H1 (cell line): Measurements from ENCODE around the gene RASSF10. TPM values are rescaled to one million over a fixed set of nuclear protein-coding genes. Genes with fewer than 3 reads are reported as not detected.

Experiments used
- CTCF ChIA-PET: fragments of 300-600 bp; sonication (Branson Sonifier 250); formaldehyde crosslinking; loops from one replicate; lab custom pipeline; 2021; ENCODE audit not compliant: partially characterized antibody; lab: Charles Lee
- POLR2A ChIA-PET: fragments of 300-600 bp; sonication (Branson Sonifier 250); formaldehyde crosslinking; loops from one replicate; lab custom pipeline; 2021; ENCODE audit warnings: inconsistent platforms; ENCODE audit not compliant: partially characterized antibody; lab: Charles Lee
- DNase-seq, 2 experiments: peaks; one replicate each; pipeline versions ENCODE4 v3.0.0 to v3.0.0-alpha.2; 2010 to 2022; ENCODE audit warnings: low spot score in 2 of 2, low read depth in 1 of 2, mixed read lengths in 1 of 2
- FAIRE-seq: peaks from 2 replicates; lab custom pipeline; 2011; peaks lifted over from hg19 to GRCh38; lab: Jason Lieb, UNC
- H2AFZ ChIP-seq: 2 replicates; pipeline ENCODE4 v1.8.1; 2012; ENCODE audit warnings: low read length, inconsistent platforms
- H2AK5ac ChIP-seq: 2 replicates; pipeline ENCODE4 v1.6.1; 2013; ENCODE audit warnings: low read depth, low read length
- H2BK120ac ChIP-seq: replicated peaks from 2 replicates; pipeline ENCODE3; 2013; ENCODE audit warnings: low read depth, low read length, inconsistent platforms
- H2BK12ac ChIP-seq: 2 replicates; pipeline ENCODE4 v1.6.1; 2013; ENCODE audit warnings: low read depth, low read length
- H2BK15ac ChIP-seq: 2 replicates; pipeline ENCODE4 v1.6.1; 2013; ENCODE audit warnings: low read length
- H2BK20ac ChIP-seq: 2 replicates; pipeline ENCODE4 v1.6.1; 2013; ENCODE audit warnings: low read length
- H2BK5ac ChIP-seq: 2 replicates; pipeline ENCODE4 v1.6.1; 2013; ENCODE audit warnings: low read depth, low read length
- H3K14ac ChIP-seq: 2 replicates; pipeline ENCODE4 v1.6.1; 2013; ENCODE audit warnings: inconsistent platforms; ENCODE audit not compliant: insufficient read length
- H3K18ac ChIP-seq: 2 replicates; pipeline ENCODE4 v1.6.1; 2013; ENCODE audit warnings: low read length; ENCODE audit errors: extremely low read depth
- H3K23ac ChIP-seq: 2 replicates; pipeline ENCODE4 v1.6.1; 2013; ENCODE audit warnings: inconsistent platforms; ENCODE audit not compliant: insufficient read length
- H3K23me2 ChIP-seq: 2 replicates; pipeline ENCODE4 v1.6.1; 2013; ENCODE audit warnings: low read depth, low read length
- H3K27ac ChIP-seq: 2 replicates; pipeline ENCODE4 v1.6.1; 2011; ENCODE audit warnings: low read depth, low read length, inconsistent platforms
- H3K27me3 ChIP-seq, 4 experiments: replicated peaks in 1 of 4; 1 replicate in 1 of 4; 2 replicates in 3 of 4; pipeline versions ENCODE4 v1.6.1 to v1.8.1; 2011 to 2013; ENCODE audit warnings: low read length in 3 of 4, mild to moderate bottlenecking in 3 of 4, inconsistent platforms in 2 of 4, mixed read lengths in 2 of 4, moderate library complexity in 1 of 4; ENCODE audit not compliant: control insufficient read depth in 3 of 4, insufficient read depth in 3 of 4; ENCODE audit errors: extremely low read depth in 1 of 4
- H3K36me3 ChIP-seq, 4 experiments: 2 replicates each; pipeline versions ENCODE4 v1.6.1 to v1.8.1; 2011 to 2013; ENCODE audit warnings: mild to moderate bottlenecking in 4 of 4, low read length in 3 of 4, moderate library complexity in 2 of 4, control low read depth in 1 of 4, inconsistent platforms in 1 of 4; ENCODE audit not compliant: insufficient read depth in 4 of 4, control insufficient read depth in 2 of 4
- H3K4ac ChIP-seq: replicated peaks from 2 replicates; pipeline ENCODE3; 2013; ENCODE audit warnings: low read length, low read depth, mixed read lengths, inconsistent platforms; ENCODE audit not compliant: insufficient read length
- H3K4me1 ChIP-seq, 4 experiments: replicated peaks in 1 of 4; 1 replicate in 1 of 4; 2 replicates in 3 of 4; pipeline versions ENCODE4 v1.6.1 to v1.8.1; 2011 to 2013; ENCODE audit warnings: low read length in 3 of 4, inconsistent platforms in 2 of 4, mixed read lengths in 1 of 4; ENCODE audit not compliant: insufficient read depth in 4 of 4, control insufficient read depth in 3 of 4
- H3K4me2 ChIP-seq, 2 experiments: 2 replicates each; pipeline versions ENCODE4 v1.6.1 to v1.8.1; 2011 to 2013; ENCODE audit warnings: low read depth in 2 of 2, low read length in 2 of 2, control low read depth in 1 of 2, inconsistent platforms in 1 of 2, mild to moderate bottlenecking in 1 of 2; ENCODE audit not compliant: insufficient read depth in 1 of 2
- H3K4me3 ChIP-seq, 4 experiments: fragments of 200-600, 300-600 bp in 1 of 4; sonication (generic), shearing (Covaris generic), sonication (Bioruptor Twin) in 1 of 4; 2 replicates each; pipeline versions ENCODE4 v1.5.1 to v1.8.1; 2011 to 2016; ENCODE audit warnings: low read length in 4 of 4, low read depth in 3 of 4, control low read depth in 2 of 4, inconsistent platforms in 2 of 4, mild to moderate bottlenecking in 2 of 4, mixed read lengths in 1 of 4, moderate library complexity in 1 of 4; ENCODE audit not compliant: insufficient read depth in 2 of 4; ENCODE audit errors: extremely low read depth in 1 of 4
- H3K56ac ChIP-seq: replicated peaks from 2 replicates; pipeline ENCODE3; 2013; ENCODE audit warnings: low read depth, mild to moderate bottlenecking, mixed read lengths, low read length, inconsistent platforms; ENCODE audit not compliant: insufficient read length
- H3K79me1 ChIP-seq: 2 replicates; pipeline ENCODE4 v1.6.1; 2013; ENCODE audit warnings: low read depth, low read length, control low read depth
- H3K79me2 ChIP-seq, 2 experiments: 2 replicates each; pipeline versions ENCODE4 v1.6.1 to v1.8.1; 2012 to 2013; ENCODE audit warnings: low read length in 2 of 2, mild to moderate bottlenecking in 2 of 2, inconsistent platforms in 1 of 2; ENCODE audit not compliant: insufficient read depth in 2 of 2, control insufficient read depth in 1 of 2
- H3K9ac ChIP-seq, 4 experiments: replicated peaks in 1 of 4; 1 replicate in 1 of 4; 2 replicates in 3 of 4; pipeline versions ENCODE4 v1.6.1 to v1.8.1; 2011 to 2013; ENCODE audit warnings: low read depth in 3 of 4, low read length in 3 of 4, control low read depth in 2 of 4, mild to moderate bottlenecking in 2 of 4, moderate library complexity in 2 of 4, inconsistent platforms in 1 of 4; ENCODE audit errors: extremely low read depth in 1 of 4
- H3K9me3 ChIP-seq, 2 experiments: 2 replicates each; pipeline versions ENCODE4 v1.6.1 to v1.8.1; 2012 to 2013; ENCODE audit warnings: mild to moderate bottlenecking in 2 of 2, moderate library complexity in 2 of 2, control low read depth in 1 of 2, inconsistent platforms in 1 of 2, low read depth in 1 of 2, low read length in 1 of 2, mixed read lengths in 1 of 2; ENCODE audit not compliant: insufficient read depth in 2 of 2
- H4K20me1 ChIP-seq, 2 experiments: replicated peaks in 1 of 2; 2 replicates each; pipeline versions ENCODE3 to v1.8.1; 2011 to 2013; ENCODE audit warnings: inconsistent platforms in 2 of 2, low read length in 2 of 2, mild to moderate bottlenecking in 1 of 2; ENCODE audit not compliant: insufficient read depth in 2 of 2, control insufficient read depth in 1 of 2
- H4K5ac ChIP-seq: 2 replicates; pipeline ENCODE4 v1.6.1; 2013; ENCODE audit warnings: low read length, low read depth, mixed read lengths, inconsistent platforms; ENCODE audit not compliant: insufficient read length
- H4K8ac ChIP-seq: 2 replicates; pipeline ENCODE4 v1.8.0; 2013; ENCODE audit warnings: mild to moderate bottlenecking, moderate library complexity, low read length, inconsistent platforms; ENCODE audit not compliant: insufficient read depth; ENCODE audit errors: extremely low read depth
- H4K91ac ChIP-seq: replicated peaks from 2 replicates; pipeline ENCODE3; 2013; ENCODE audit warnings: low read length, mixed read lengths, inconsistent platforms; ENCODE audit not compliant: insufficient read length
- BACH1 ChIP-seq: IDR thresholded peaks from 2 replicates; pipeline ENCODE4 v1.6.1; 2012; ENCODE audit warnings: low read length, improper control_type of control experiment
- CBX5 ChIP-seq: fragments of 300-800, 300-1000 bp; sonication (generic); IDR thresholded peaks from 2 replicates; pipeline ENCODE4 v1.7.1; 2016; ENCODE audit warnings: antibody characterized with exemption, low read length, low read depth
- EGR1 ChIP-seq: IDR thresholded peaks from 2 replicates; pipeline ENCODE4 v1.6.1; 2011; ENCODE audit warnings: low read depth, low read length, borderline replicate concordance
- EZH2 ChIP-seq: fragments of 200-600 bp; sonication (generic); IDR thresholded peaks from 2 replicates; pipeline ENCODE4 v1.7.1; 2012; ENCODE audit warnings: low read depth, mild to moderate bottlenecking, moderate library complexity, low read length, inconsistent platforms; ENCODE audit not compliant: severe bottlenecking
- FOSL1 ChIP-seq: IDR thresholded peaks from 2 replicates; pipeline ENCODE4 v1.6.1; 2011; ENCODE audit warnings: mild to moderate bottlenecking, low read depth, low read length, moderate library complexity; ENCODE audit not compliant: insufficient read depth
- HDAC6 ChIP-seq: IDR thresholded peaks from one replicate; pipeline ENCODE4 v1.7.1; 2012; ENCODE audit warnings: low read depth, mild to moderate bottlenecking, inconsistent platforms, low read length, moderate library complexity
- KDM4A ChIP-seq: IDR thresholded peaks from one replicate; pipeline ENCODE4 v1.7.1; 2012; ENCODE audit warnings: low read depth, mild to moderate bottlenecking, moderate library complexity, low read length, inconsistent platforms; ENCODE audit not compliant: severe bottlenecking
- NANOG ChIP-seq: IDR thresholded peaks from 2 replicates; pipeline ENCODE4 v1.6.1; 2011; ENCODE audit warnings: low read length, low read depth, mild to moderate bottlenecking, inconsistent platforms; ENCODE audit not compliant: insufficient read depth, poor library complexity, severe bottlenecking
- POLR2AphosphoS5 ChIP-seq: IDR thresholded peaks from 2 replicates; pipeline ENCODE4 v1.6.1; 2011; ENCODE audit warnings: low read depth, low read length
- RFX5 ChIP-seq: IDR thresholded peaks from 2 replicates; pipeline ENCODE4 v1.6.1; 2011; ENCODE audit warnings: low read depth, low read length, improper control_type of control experiment, borderline replicate concordance
- RXRA ChIP-seq: IDR thresholded peaks from 2 replicates; pipeline ENCODE4 v1.6.1; 2011; ENCODE audit warnings: low read depth, mild to moderate bottlenecking, low read length, moderate library complexity; ENCODE audit not compliant: insufficient read depth
- SUZ12 ChIP-seq: fragments of 200-600 bp; sonication (generic); IDR thresholded peaks from 2 replicates; pipeline ENCODE4 v1.6.1; 2012; ENCODE audit warnings: mild to moderate bottlenecking, inconsistent platforms, low read length, moderate library complexity, mixed read lengths
- TAF1 ChIP-seq: IDR thresholded peaks from 2 replicates; pipeline ENCODE4 v1.6.1; 2011; ENCODE audit warnings: mild to moderate bottlenecking, low read depth, low read length
- TEAD4 ChIP-seq: IDR thresholded peaks from 2 replicates; pipeline ENCODE4 v1.6.1; 2012; ENCODE audit warnings: low read depth, low read length, inconsistent platforms, mixed read lengths
- YY1 ChIP-seq: IDR thresholded peaks from 2 replicates; pipeline ENCODE4 v1.6.1; 2011; ENCODE audit warnings: low read depth, mild to moderate bottlenecking, low read length
- WGBS, 2 experiments: shearing (Covaris generic) in 1 of 2; methylation state at CpG; one replicate each; pipeline versions ENCODE4 v1.1.6 to v1.1.7; 2013 to 2015; ENCODE audit warnings: low lambda C conversion rate in 2 of 2, mixed read lengths in 2 of 2, inconsistent platforms in 1 of 2, low coverage in 1 of 2, missing lambda C conversion rate in 1 of 2; ENCODE audit not compliant: insufficient replicate concordance in 2 of 2, insufficient coverage in 1 of 2, insufficient read length in 1 of 2; ENCODE audit errors: extremely low coverage in 1 of 2, missing lambda C conversion rate in 1 of 2; 5-methylcytosine and 5-hydroxymethylcytosine counted together
- polyA plus RNA-seq, 7 experiments: library from polyadenylated mRNA; depleted of rRNA in 3 of 7; stranded (reverse) in 5 of 7; unstranded in 2 of 7; fragments of >200 nt in 5 of 7; fragments of 200-250 nt in 2 of 7; gene quantifications; 1 replicate in 5 of 7; 2 replicates in 1 of 7; 4 replicates in 1 of 7; pipeline versions ENCODE4 v1.2.1 to v1.2.3, GENCODE V29; 2011 to 2013; ENCODE audit warnings: missing spikeins in 2 of 7, mixed read lengths in 2 of 7
- total RNA-seq: library from RNA; stranded (reverse); fragmentation: NEBNext Ultra II Directional; extraction: Animal tissue kit (Norgen Biotek cat#: 25700); gene quantifications from 2 replicates; pipeline ENCODE4 v1.2.1, GENCODE V29; 2021

Gene RASSF10
- total and polyA plus RNA-seq, 2 of the 8 experiments (the other 6 are each of a cell fraction or from before 2014, with no cell fraction given): 0.51 to 1.8 TPM

GRCh38 chr11:13038366-13038765, 29.2 kb downstream of the RASSF10 start:
- no peak overlapping the region for H2BK120ac ChIP-seq
- H3K4me1 ChIP-seq: no peaks in the 10 kb centered on the region
- H3K56ac ChIP-seq: no peak overlapping the region
- no peaks in the 10 kb centered on the region for H3K23me2 ChIP-seq
- no peak for TF ChIP-seq HDAC6
- TF ChIP-seq RXRA: no peak
- TF ChIP-seq EZH2: no peak
- TF ChIP-seq NANOG: no peak
- no peak for TF ChIP-seq RFX5
- no peak for TF ChIP-seq FOSL1
- TF ChIP-seq CBX5: no peak
- TF ChIP-seq POLR2AphosphoS5: no peak
- TF ChIP-seq SUZ12: no peak
- TF ChIP-seq YY1: no peak
- no peak for TF ChIP-seq KDM4A
- no peak for TF ChIP-seq BACH1
- TF ChIP-seq TAF1: no peak
- TF ChIP-seq TEAD4: no peak
- TF ChIP-seq EGR1: no peak
- H3K9ac ChIP-seq: no peak overlapping the region
- H3K18ac ChIP-seq: no peak overlapping the region
- no peaks in the 10 kb centered on the region for H3K9me3 ChIP-seq
- H4K8ac ChIP-seq: no peak overlapping the region
- no peak overlapping the region for H3K14ac ChIP-seq
- no peak overlapping the region for H2BK15ac ChIP-seq
- H3K79me2 ChIP-seq: no peaks in the 10 kb centered on the region
- no peak overlapping the region for H2AK5ac ChIP-seq
- H4K20me1 ChIP-seq: no peaks in the 10 kb centered on the region
- H2BK12ac ChIP-seq: no peak overlapping the region
- no peaks in the 10 kb centered on the region for H3K27me3 ChIP-seq
- H4K91ac ChIP-seq: no peak overlapping the region
- H2BK5ac ChIP-seq: no peak overlapping the region
- H3K23ac ChIP-seq: no peak overlapping the region
- no peak overlapping the region for H3K4me3 ChIP-seq
- no peak overlapping the region for H3K27ac ChIP-seq
- DNase-seq: no peak
- H3K4me2 ChIP-seq: no peak overlapping the region
- CTCF ChIA-PET: no interaction called here
- no peak overlapping the region for H4K5ac ChIP-seq
- POLR2A ChIA-PET: no interaction called here
- no peak overlapping the region for H2AFZ ChIP-seq
- no peak overlapping the region for H3K4ac ChIP-seq
- 93% methylated on average over 7 of the region's 7 CpGs; no CpG with 5 or more reads in 1 of the 2 experiments for WGBS, 2 experiments
- H2BK20ac ChIP-seq: no peak overlapping the region
- H3K79me1 ChIP-seq: no peaks in the 10 kb centered on the region
- FAIRE-seq: no peak
- H3K36me3 ChIP-seq: no peaks in the 10 kb centered on the region
